Gastrocnemius medialis (tissue), 4 donors: ENCODE measurements around the gene LY6G6C. TPM values are rescaled to one million over a fixed set of nuclear protein-coding genes. Genes with fewer than 3 reads are reported as not detected.
"Not testable (repeated sequence)": the region's sequence is repeated elsewhere in the genome, so short reads cannot be mapped to it uniquely, and the experiment has no call there.

Experiments used
- ATAC-seq, 2 donors: fragments of 150-250 bp; one replicate each; pipeline ENCODE4 v1.9.1; 2016
- DNase-seq, 2 donors: peaks; one replicate each; pipeline ENCODE4 v3.0.0-alpha.2; 2019
- H3K27ac ChIP-seq, 4 donors: fragments of 200-600 bp; sonication (generic); 1 replicate in 1 of 4; 2 replicates in 3 of 4; pipeline ENCODE4 v1.5.1; 2016 to 2018; ENCODE audit warnings: mild to moderate bottlenecking in 2 of 4, moderate library complexity in 1 of 4
- H3K27me3 ChIP-seq, 3 donors: fragments of 200-600 bp; sonication (generic) in 2 of 3; 1 replicate in 1 of 3; 2 replicates in 2 of 3; pipeline versions ENCODE4 v1.5.1 to v1.6.0; 2016 to 2019; ENCODE audit warnings: mild to moderate bottlenecking in 1 of 3, moderate library complexity in 1 of 3
- H3K36me3 ChIP-seq, 2 donors: fragments of 200-600 bp; sonication (generic) in 1 of 2; one replicate each; pipeline ENCODE4 v1.5.1; 2017 to 2018
- H3K4me1 ChIP-seq, 2 donors: fragments of 200-600 bp; sonication (generic) in 1 of 2; one replicate each; pipeline ENCODE4 v1.5.1; 2016 to 2017; ENCODE audit warnings: mild to moderate bottlenecking in 2 of 2
- H3K4me3 ChIP-seq, 4 donors: fragments of 200-600 bp; sonication (generic) in 3 of 4; 1 replicate in 1 of 4; 2 replicates in 3 of 4; pipeline ENCODE4 v1.5.1; 2016 to 2019; ENCODE audit warnings: mild to moderate bottlenecking in 2 of 4
- H3K9me3 ChIP-seq, 3 donors: fragments of 200-600 bp; sonication (generic) in 2 of 3; 1 replicate in 1 of 3; 2 replicates in 2 of 3; pipeline ENCODE4 v1.5.1; 2016 to 2019
- POLR2A ChIP-seq, 2 donors: fragments of 450-650 bp; IDR thresholded peaks; one replicate each; pipeline ENCODE4 v1.6.1; 2017; ENCODE audit warnings: antibody characterized with exemption in 2 of 2, mild to moderate bottlenecking in 2 of 2, moderate library complexity in 2 of 2
- in situ Hi-C, 4 donors: fragments of 200-750 bp; cut with MboI; loops; one replicate each; pipeline versions ENCODE4 v1.15.0 to v1.8.0; 2017; ENCODE audit warnings: low sequenced_read_pairs in 4 of 4
- intact Hi-C: fragments of 100-400 bp; cut with DNase I; formaldehyde crosslinking; loops from one replicate; pipeline ENCODE4 v1.15.1; 2023; ENCODE audit warnings: low total_unique reads
- total RNA-seq, 4 donors: library from RNA; depleted of rRNA; stranded (reverse); fragments of >200 nt; gene quantifications; one replicate each; pipeline versions ENCODE4 v1.1.0 to v1.2.3, GENCODE V29; 2016
- TF ChIP-seq, protein P1 (sequence below), 5 experiments: fragments of 450-650 bp in 3 of 5; fragments of 200-600 bp in 2 of 5; sonication (generic) in 2 of 5; IDR thresholded peaks in 4 of 5; conservative IDR thresholded peaks in 1 of 5; 1 replicate in 4 of 5; 2 replicates in 1 of 5; pipeline ENCODE4 v1.5.1; 2016 to 2019; ENCODE audit warnings: antibody characterized with exemption in 5 of 5, mild to moderate bottlenecking in 3 of 5, moderate library complexity in 3 of 5

The LY6G6C gene
- total RNA-seq, 4 donors from 2014 or later, result not detected

DNA sequence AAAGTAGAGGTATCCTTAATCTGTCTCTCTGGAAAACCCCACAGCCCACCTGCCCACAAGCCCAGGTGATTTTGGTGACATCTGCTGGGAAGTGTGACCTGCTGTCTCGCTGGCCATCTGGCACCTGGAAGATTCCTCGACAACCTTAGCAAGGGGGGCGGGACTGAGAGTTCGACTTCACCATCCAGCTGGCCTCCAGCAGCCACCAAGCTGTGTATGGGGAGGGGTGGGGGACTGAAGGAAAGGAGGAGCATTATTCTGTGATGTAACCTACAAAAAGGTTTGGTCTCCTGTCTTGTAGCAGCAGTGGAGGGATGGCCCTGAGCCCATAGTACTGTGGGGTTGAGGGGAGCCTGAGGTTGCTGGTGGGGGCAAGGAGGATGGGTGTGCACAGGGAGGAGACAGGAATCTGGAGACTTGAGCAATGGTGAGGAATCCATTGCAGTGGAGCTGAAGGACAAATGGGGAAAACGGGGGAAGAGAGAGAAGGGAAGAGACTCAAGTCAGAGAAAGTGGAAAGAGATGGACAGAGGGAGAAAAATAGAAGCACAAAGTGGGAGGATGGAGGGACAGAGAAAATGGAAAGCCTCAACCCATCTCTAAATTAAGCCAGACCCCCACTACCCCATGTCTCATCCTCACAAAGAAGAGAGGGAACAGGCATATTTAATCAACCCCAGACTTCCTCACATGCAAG lies 10.9 kb downstream of the LY6G6C start:
- in situ Hi-C loops, result no loop called here
- TF ChIP-seq, protein P1, sequence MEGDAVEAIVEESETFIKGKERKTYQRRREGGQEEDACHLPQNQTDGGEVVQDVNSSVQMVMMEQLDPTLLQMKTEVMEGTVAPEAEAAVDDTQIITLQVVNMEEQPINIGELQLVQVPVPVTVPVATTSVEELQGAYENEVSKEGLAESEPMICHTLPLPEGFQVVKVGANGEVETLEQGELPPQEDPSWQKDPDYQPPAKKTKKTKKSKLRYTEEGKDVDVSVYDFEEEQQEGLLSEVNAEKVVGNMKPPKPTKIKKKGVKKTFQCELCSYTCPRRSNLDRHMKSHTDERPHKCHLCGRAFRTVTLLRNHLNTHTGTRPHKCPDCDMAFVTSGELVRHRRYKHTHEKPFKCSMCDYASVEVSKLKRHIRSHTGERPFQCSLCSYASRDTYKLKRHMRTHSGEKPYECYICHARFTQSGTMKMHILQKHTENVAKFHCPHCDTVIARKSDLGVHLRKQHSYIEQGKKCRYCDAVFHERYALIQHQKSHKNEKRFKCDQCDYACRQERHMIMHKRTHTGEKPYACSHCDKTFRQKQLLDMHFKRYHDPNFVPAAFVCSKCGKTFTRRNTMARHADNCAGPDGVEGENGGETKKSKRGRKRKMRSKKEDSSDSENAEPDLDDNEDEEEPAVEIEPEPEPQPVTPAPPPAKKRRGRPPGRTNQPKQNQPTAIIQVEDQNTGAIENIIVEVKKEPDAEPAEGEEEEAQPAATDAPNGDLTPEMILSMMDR (IDR thresholded peaks at IDR 0.05 in 4 of 5, conservative IDR thresholded peaks at IDR 0.05 in 1 of 5), result no peak
- no peak for TF ChIP-seq POLR2A (IDR thresholded peaks at IDR 0.05)
- ATAC-seq (no peak), DNase-seq (no peak)
- Histone ChIP-seq H3K4me3 (no peak overlapping the region), H3K9me3 (no peaks in the 10 kb centered on the region), H3K27ac (no peak overlapping the region), H3K27me3 (no peaks in the 10 kb centered on the region), H3K36me3 (no peaks in the 10 kb centered on the region), H3K4me1 (no peaks in the 10 kb centered on the region)
- intact Hi-C loops, result no loop called here

DNA sequence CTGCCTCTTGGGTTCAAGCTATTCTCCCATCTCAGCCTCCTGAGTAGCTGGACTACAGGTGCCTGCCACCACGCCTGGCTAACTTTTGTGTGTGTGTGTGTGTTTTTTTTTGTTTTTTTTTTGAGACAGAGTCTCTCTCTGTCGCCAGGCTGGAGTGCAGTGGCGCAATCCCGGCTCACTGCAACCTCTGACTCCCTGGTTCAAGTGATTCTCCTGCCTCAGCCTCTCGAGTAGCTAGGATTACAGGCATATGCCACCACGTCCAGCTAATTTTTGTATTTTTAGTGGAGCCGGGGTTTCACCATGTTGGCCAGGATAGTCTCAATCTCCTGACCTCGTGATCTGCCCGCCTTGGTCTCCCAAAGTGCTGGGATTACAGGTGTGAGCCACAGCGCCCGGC lies 12.4 kb downstream of the LY6G6C start:
- ATAC-seq, H3K4me3 ChIP-seq, intact Hi-C loops, in situ Hi-C loops, H3K4me1 ChIP-seq, H3K27me3 ChIP-seq, H3K9me3 ChIP-seq, H3K36me3 ChIP-seq, H3K27ac ChIP-seq, DNase-seq: not testable (repeated sequence)

DNA sequence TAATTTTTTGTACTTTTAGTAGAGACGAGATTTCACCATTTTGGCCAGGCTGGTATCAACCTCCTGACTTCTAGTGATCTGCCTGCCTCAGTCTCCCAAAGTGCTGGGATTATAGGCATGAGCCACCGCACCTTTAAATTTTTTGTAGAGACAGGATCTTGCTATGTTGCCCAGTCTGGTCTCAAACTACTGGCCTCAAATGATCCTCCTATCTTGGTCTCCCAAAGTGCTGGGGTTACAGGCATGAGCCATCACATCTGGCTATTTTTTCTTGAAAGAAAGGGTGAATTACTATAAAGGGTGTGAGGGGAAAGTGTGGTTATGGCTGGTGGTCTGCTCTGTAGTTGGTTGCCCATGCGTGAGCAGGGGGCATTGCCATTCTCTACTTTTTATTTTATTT lies 13.3 kb downstream of the LY6G6C start:
- in situ Hi-C loops, result no loop called here
- Histone ChIP-seq H3K36me3 (no peaks in the 10 kb centered on the region), H3K27me3 (no peaks in the 10 kb centered on the region), H3K4me1 (peaks cover 3% of the 10 kb centered on the region in 2 donors), H3K9me3 (no peaks in the 10 kb centered on the region), H3K27ac (no peak overlapping the region), H3K4me3 (no peak overlapping the region)
- ATAC-seq (no peak), DNase-seq (no peak)
- intact Hi-C loops, result no loop called here
- TF ChIP-seq POLR2A (IDR thresholded peaks at IDR 0.05), result no peak
- TF ChIP-seq, protein P1 (IDR thresholded peaks at IDR 0.05 in 4 of 5, conservative IDR thresholded peaks at IDR 0.05 in 1 of 5), result no peak

DNA sequence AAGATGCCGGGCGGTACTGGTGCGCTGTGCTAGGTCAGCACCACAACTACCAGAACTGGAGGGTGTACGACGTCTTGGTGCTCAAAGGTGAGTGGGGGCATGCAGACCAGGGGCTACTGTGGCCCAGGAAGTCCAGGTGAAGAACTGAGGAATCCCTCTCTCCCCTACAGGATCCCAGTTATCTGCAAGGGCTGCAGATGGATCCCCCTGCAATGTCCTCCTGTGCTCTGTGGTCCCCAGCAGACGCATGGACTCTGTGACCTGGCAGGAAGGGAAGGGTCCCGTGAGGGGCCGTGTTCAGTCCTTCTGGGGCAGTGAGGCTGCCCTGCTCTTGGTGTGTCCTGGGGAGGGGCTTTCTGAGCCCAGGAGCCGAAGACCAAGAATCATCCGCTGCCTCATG lies 13.8 kb downstream of the LY6G6C start:
- Histone ChIP-seq H3K27ac (no peak overlapping the region), H3K36me3 (no peaks in the 10 kb centered on the region), H3K4me1 (peaks cover 3% of the 10 kb centered on the region in 2 donors), H3K9me3 (no peaks in the 10 kb centered on the region), H3K4me3 (no peak overlapping the region), H3K27me3 (no peaks in the 10 kb centered on the region)
- no peak for ATAC-seq
- intact Hi-C loops, result no loop called here
- no peak for TF ChIP-seq POLR2A (IDR thresholded peaks at IDR 0.05)
- TF ChIP-seq, protein P1 (IDR thresholded peaks at IDR 0.05 in 4 of 5, conservative IDR thresholded peaks at IDR 0.05 in 1 of 5), result no peak
- DNase-seq, result no peak
- in situ Hi-C loops, result no loop called here

DNA sequence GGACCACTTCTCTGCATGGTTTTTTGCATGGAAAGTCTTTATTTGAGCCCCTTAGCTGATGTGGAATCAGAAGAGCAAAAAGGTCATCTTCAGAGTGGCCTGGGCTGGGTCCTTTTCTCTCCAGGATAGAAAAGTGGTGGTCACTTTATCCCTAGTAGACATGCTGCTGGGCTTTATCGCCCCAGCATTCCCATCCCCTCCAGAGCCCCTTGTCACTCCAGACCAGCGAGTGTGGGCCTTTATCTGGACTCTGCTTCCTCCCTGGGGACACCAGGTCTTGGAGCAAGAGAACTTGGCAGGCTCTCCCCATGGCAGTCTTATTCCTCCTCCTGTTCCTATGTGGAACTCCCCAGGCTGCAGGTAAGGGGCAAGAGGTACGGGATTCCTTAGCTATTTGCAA lies 14.9 kb downstream of the LY6G6C start, which contains the start of gene LY6G6F:
Gene LY6G6F (plus strand): TSS at position 268 of the 400 bp plus-strand sequence. CDS start 41 bp downstream, at position 309.
- intact Hi-C loops (no loop called here), in situ Hi-C loops (no loop called here)
- DNase-seq, result no peak
- Histone ChIP-seq H3K4me1 (peaks cover 10% of the 10 kb centered on the region in 2 donors), H3K27me3 (no peaks in the 10 kb centered on the region), H3K36me3 (no peaks in the 10 kb centered on the region), H3K4me3 (no peak within 1 kb of the TSS), H3K9me3 (no peaks in the 10 kb centered on the region), H3K27ac (no peak within 1 kb of the TSS)
- no peak for ATAC-seq
- TF ChIP-seq, protein P1 (IDR thresholded peaks at IDR 0.05 in 4 of 5, conservative IDR thresholded peaks at IDR 0.05 in 1 of 5), result no peak
- no peak for TF ChIP-seq POLR2A (IDR thresholded peaks at IDR 0.05)
